ENCODE measurements around the gene CGNL1.

CGNL1 gene

GRCh38 chr15:57387564-57388076 is 11.3 kb downstream of the CGNL1 start:
- Histone ChIP-seq H3K27ac (ENCODE audit: low read length) (no peak overlapping the region), H3K4me3 (ENCODE audit: low read length) (no peak overlapping the region), H3K4me1 (ENCODE audit: low read length) (no peaks in the 10 kb centered on the region)

GRCh38 chr15:57388464-57388863 is 12.2 kb downstream of the CGNL1 start:
- Histone ChIP-seq H3K36me3 (replicated peaks; ENCODE audit: low read depth, low read length) (no peaks in the 10 kb centered on the region), H2AFZ (ENCODE audit: low read depth, low read length) (no peak overlapping the region), H3K9ac (ENCODE audit: low read length) (no peak overlapping the region), H3K27me3 (ENCODE audit: low read depth, low read length) (no peaks in the 10 kb centered on the region), H4K20me1 (ENCODE audit: insufficient read depth, low read length) (no peaks in the 10 kb centered on the region), H3K4me3 (ENCODE audit: low read length) (no peak overlapping the region), H3K4me2 (ENCODE audit: low read length) (no peak overlapping the region), H3K9me3 (ENCODE audit: insufficient read depth, low read length) (no peaks in the 10 kb centered on the region), H3K27ac (ENCODE audit: low read length) (no peak overlapping the region), H3K79me2 (ENCODE audit: low read length) (no peaks in the 10 kb centered on the region), H3K4me1 (ENCODE audit: low read length) (no peaks in the 10 kb centered on the region)
- TF ChIP-seq CTCF (IDR thresholded peaks at IDR 0.05; ENCODE audit: low read depth, low read length) = no peak
- TF ChIP-seq EZH2phosphoT487 (IDR thresholded peaks at IDR 0.05; ENCODE audit: low read depth) = no peak

More at GRCh38 chr15:57387564-57388076, 11.3 kb downstream of the CGNL1 start:
- Histone ChIP-seq H3K27me3 (ENCODE audit: low read depth, low read length) (no peaks in the 10 kb centered on the region), H3K4me2 (ENCODE audit: low read length) (no peak overlapping the region), H3K9ac (ENCODE audit: low read length) (no peak overlapping the region), H3K79me2 (ENCODE audit: low read length) (no peaks in the 10 kb centered on the region), H3K36me3 (replicated peaks; ENCODE audit: low read depth, low read length) (no peaks in the 10 kb centered on the region), H2AFZ (ENCODE audit: low read depth, low read length) (no peak overlapping the region), H4K20me1 (ENCODE audit: insufficient read depth, low read length) (no peaks in the 10 kb centered on the region), H3K9me3 (ENCODE audit: insufficient read depth, low read length) (no peaks in the 10 kb centered on the region)
- TF ChIP-seq EZH2phosphoT487 (IDR thresholded peaks at IDR 0.05; ENCODE audit: low read depth) = no peak
- TF ChIP-seq CTCF (IDR thresholded peaks at IDR 0.05; ENCODE audit: low read depth, low read length) = no peak

GRCh38 chr15:57389991-57390390 is 13.7 kb downstream of the CGNL1 start:
- Histone ChIP-seq H3K79me2 (ENCODE audit: low read length) (no peaks in the 10 kb centered on the region), H3K27me3 (ENCODE audit: low read depth, low read length) (no peaks in the 10 kb centered on the region), H3K36me3 (replicated peaks; ENCODE audit: low read depth, low read length) (no peaks in the 10 kb centered on the region), H3K4me2 (ENCODE audit: low read length) (no peak overlapping the region), H4K20me1 (ENCODE audit: insufficient read depth, low read length) (no peaks in the 10 kb centered on the region), H3K9ac (ENCODE audit: low read length) (no peak overlapping the region), H2AFZ (ENCODE audit: low read depth, low read length) (no peak overlapping the region), H3K4me1 (ENCODE audit: low read length) (peaks cover 5% of the 10 kb centered on the region), H3K9me3 (ENCODE audit: insufficient read depth, low read length) (no peaks in the 10 kb centered on the region), H3K27ac (ENCODE audit: low read length) (no peak overlapping the region), H3K4me3 (ENCODE audit: low read length) (no peak overlapping the region)
- TF ChIP-seq CTCF (IDR thresholded peaks at IDR 0.05; ENCODE audit: low read depth, low read length) (no peak), EZH2phosphoT487 (IDR thresholded peaks at IDR 0.05; ENCODE audit: low read depth) (no peak)

DNA sequence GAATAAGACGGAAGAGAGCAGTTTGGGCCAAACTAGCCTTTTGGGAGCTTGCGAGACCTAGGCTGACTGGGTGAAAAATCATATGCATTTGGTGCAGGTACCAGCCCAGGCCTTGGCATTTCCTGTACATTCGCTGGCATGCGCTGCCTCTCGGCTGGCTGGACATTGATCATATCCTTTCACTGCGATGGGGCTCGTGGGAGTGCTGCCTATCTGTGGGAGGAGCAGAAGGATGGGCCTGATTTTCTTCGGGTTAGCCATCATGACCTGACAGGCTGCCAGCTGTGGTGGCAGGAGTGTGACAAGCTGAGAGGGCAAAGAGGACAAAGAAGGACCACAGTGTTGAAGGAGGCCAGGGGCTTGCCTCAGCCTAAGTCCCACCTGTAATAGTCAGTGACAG is 14.3 kb downstream of the CGNL1 start:
- Histone ChIP-seq H4K20me1 (ENCODE audit: insufficient read depth, low read length) (no peaks in the 10 kb centered on the region), H3K4me1 (ENCODE audit: low read length) (peaks cover 11% of the 10 kb centered on the region), H3K9ac (ENCODE audit: low read length) (no peak overlapping the region), H3K4me2 (ENCODE audit: low read length) (no peak overlapping the region), H3K9me3 (ENCODE audit: insufficient read depth, low read length) (no peaks in the 10 kb centered on the region), H3K27ac (ENCODE audit: low read length) (no peak overlapping the region), H2AFZ (ENCODE audit: low read depth, low read length) (no peak overlapping the region), H3K36me3 (replicated peaks; ENCODE audit: low read depth, low read length) (no peaks in the 10 kb centered on the region), H3K4me3 (ENCODE audit: low read length) (no peak overlapping the region), H3K79me2 (ENCODE audit: low read length) (no peaks in the 10 kb centered on the region), H3K27me3 (ENCODE audit: low read depth, low read length) (no peaks in the 10 kb centered on the region)
- TF ChIP-seq EZH2phosphoT487 (IDR thresholded peaks at IDR 0.05; ENCODE audit: low read depth) (no peak), CTCF (IDR thresholded peaks at IDR 0.05; ENCODE audit: low read depth, low read length) (no peak)

Measured in OCI-LY3 (cell line).